ENCODE measurements around the gene LITAF. TPM values are rescaled to one million over a fixed set of nuclear protein-coding genes. Genes with fewer than 3 reads are reported as not detected.
"Not testable (repeated sequence)": the region's sequence is repeated elsewhere in the genome, so short reads cannot be mapped to it uniquely, and the experiment has no call there.

LITAF gene
- total RNA-seq, 1 donor = 96.7 TPM

DNA sequence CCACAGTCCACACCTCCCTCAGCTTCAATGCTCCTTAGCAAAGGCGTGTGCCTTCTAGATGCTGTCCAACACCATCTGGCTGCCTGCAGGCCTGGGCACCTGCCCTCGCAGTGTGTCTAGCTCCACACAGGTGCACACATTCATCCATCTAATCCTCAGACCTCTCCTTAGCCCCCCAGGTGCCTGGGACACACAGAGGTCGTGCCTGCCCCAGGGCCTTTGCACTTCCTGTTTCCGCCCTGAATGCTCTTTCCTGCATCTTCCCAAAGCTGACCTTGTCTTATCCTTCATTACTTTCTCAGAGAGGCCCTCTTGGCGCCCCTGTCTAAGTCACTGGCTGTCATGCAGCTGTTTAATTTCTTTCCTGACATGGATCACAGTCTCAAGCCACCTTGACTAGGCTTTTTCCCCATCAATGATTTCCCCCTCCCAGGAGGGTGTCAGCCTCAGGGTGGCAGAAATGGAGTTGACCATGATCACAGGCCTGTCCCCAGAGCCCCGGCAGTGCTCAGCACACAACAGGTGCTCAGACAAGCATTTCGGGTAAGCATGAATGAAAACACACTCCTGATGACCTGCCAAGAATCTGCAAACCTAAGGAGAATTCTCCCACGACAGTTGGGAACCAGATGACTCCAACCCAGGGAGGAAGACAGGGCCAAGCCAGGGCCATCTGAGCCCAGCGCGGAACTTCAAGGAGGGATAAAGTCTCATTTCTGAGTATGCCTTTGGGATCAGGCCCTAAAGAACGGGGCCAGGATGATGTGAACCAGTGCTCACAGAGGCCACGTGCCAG is 76.3 kb downstream of the LITAF start:
- TF ChIP-seq CTCF (IDR thresholded peaks at IDR 0.05; ENCODE audit: insufficient read depth, low read depth, low read length) = no peak
- H3K4me3 ChIP-seq (ENCODE audit: low read depth, low read length) = no peak overlapping the region
- no peak for DNase-seq (ENCODE audit: low read depth)

DNA sequence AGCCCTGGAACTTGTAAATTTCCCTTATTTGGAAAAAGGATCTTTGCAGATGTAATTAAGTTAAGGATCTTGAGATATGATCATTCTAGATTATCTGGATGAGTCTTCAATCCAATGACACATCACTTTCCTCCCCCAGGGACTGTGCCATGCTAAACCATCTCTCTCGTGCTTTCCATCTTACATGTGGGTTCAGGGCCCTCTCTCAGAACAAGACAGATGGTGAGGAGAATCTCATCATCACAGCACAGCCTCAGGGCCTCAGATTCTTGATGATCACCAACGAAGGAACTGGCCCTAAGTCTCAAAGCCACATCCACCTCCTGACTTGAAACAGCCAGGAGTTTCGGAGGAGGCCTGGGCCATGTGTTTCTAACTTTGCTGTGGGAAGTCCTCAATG is 78.7 kb downstream of the LITAF start:
- TF ChIP-seq CTCF (IDR thresholded peaks at IDR 0.05; ENCODE audit: insufficient read depth, low read depth, low read length) = no peak
- DNase-seq (ENCODE audit: low read depth) = no peak
- H3K4me3 ChIP-seq (ENCODE audit: low read depth, low read length) = no peak overlapping the region

- DNase-seq (ENCODE audit: low read depth) = no peak
- TF ChIP-seq CTCF (IDR thresholded peaks at IDR 0.05; ENCODE audit: insufficient read depth, low read depth, low read length) = no peak
These were observed 79.4 kb downstream of the LITAF start for GRCh38 chr16:11507350-11507749.

GRCh38 chr16:11506741-11507305 is 79.9 kb downstream of the LITAF start:
- TF ChIP-seq CTCF (IDR thresholded peaks at IDR 0.05; ENCODE audit: insufficient read depth, low read depth, low read length) = no peak
- DNase-seq (ENCODE audit: low read depth) = no peak
- H3K4me3 ChIP-seq (ENCODE audit: low read depth, low read length) = no peak overlapping the region

More at GRCh38 chr16:11507350-11507749, 79.4 kb downstream of the LITAF start:
- H3K4me3 ChIP-seq (ENCODE audit: low read depth, low read length) = no peak overlapping the region

- not testable (repeated sequence) for H3K4me3 ChIP-seq (ENCODE audit: low read depth, low read length); DNase-seq (ENCODE audit: low read depth)
These were observed 82.5 kb downstream of the LITAF start for GRCh38 chr16:11504261-11504660.

GRCh38 chr16:11503566-11503965 is 83.2 kb downstream of the LITAF start:
- H3K4me3 ChIP-seq (ENCODE audit: low read depth, low read length) = no peak overlapping the region
- no peak for DNase-seq (ENCODE audit: low read depth)
- no peak for TF ChIP-seq CTCF (IDR thresholded peaks at IDR 0.05; ENCODE audit: insufficient read depth, low read depth, low read length)

DNA sequence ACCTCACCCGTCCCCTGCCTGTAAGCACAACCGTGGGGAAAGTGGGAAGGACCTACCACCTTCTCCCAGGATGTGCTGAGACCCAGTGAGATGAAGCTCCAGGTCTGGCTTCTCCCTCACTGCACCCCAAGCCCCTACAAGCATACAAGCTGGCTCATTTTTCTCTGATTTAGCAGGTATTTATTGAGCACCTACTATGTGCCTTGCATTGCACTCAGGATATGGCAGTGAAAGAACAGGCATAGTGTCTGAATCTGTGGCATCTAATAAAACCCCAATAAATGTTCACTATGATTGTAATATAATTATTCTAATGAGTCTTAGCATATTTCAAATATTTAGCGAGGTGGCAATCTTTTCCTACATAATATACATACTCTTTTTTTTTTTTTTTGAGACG is 84.5 kb downstream of the LITAF start:
- no peak for TF ChIP-seq CTCF (IDR thresholded peaks at IDR 0.05; ENCODE audit: insufficient read depth, low read depth, low read length)
- H3K4me3 ChIP-seq (ENCODE audit: low read depth, low read length) = no peak overlapping the region

More for the DNA sequence above, 84.5 kb downstream of the LITAF start:
- no peak for DNase-seq (ENCODE audit: low read depth)

Measured in fibroblast of villous mesenchyme (primary cell).